ENCODE data around the gene UHRF1. TPM values are rescaled to one million over a fixed set of nuclear protein-coding genes. Genes with fewer than 3 reads are reported as not detected.

UHRF1 gene
- total and polyA plus RNA-seq, 2 of the 13 experiments (the other 11 are each of a cell fraction or from before 2014, with no cell fraction given) = 6.8 to 78.4 TPM

GRCh38 chr19:4972509-4973230, 63.4 kb downstream of the UHRF1 start (continued):
- TF ChIP-seq, protein P1, sequence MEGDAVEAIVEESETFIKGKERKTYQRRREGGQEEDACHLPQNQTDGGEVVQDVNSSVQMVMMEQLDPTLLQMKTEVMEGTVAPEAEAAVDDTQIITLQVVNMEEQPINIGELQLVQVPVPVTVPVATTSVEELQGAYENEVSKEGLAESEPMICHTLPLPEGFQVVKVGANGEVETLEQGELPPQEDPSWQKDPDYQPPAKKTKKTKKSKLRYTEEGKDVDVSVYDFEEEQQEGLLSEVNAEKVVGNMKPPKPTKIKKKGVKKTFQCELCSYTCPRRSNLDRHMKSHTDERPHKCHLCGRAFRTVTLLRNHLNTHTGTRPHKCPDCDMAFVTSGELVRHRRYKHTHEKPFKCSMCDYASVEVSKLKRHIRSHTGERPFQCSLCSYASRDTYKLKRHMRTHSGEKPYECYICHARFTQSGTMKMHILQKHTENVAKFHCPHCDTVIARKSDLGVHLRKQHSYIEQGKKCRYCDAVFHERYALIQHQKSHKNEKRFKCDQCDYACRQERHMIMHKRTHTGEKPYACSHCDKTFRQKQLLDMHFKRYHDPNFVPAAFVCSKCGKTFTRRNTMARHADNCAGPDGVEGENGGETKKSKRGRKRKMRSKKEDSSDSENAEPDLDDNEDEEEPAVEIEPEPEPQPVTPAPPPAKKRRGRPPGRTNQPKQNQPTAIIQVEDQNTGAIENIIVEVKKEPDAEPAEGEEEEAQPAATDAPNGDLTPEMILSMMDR (CRISPR knock-in tag; IDR thresholded peaks at IDR 0.05) = no peak
- TF ChIP-seq ZNF260 (CRISPR knock-in tag; IDR thresholded peaks at IDR 0.05; ENCODE audit: borderline replicate concordance, low read depth) (no peak), ZMYM4 (CRISPR knock-in tag; IDR thresholded peaks at IDR 0.05) (peak; percentile 12; the same call in 1 of the 2 replicates), ZNF282 (IDR thresholded peaks at IDR 0.05; ENCODE audit: partially characterized antibody) (no peak), ZNF367 (CRISPR knock-in tag; IDR thresholded peaks at IDR 0.05; ENCODE audit: borderline replicate concordance) (0 out of 2 replicates have a peak, but pooled peaks have one; percentile 60), GTF2F1 (IDR thresholded peaks at IDR 0.05; ENCODE audit: low read length) (no peak), PATZ1 (CRISPR knock-in tag; IDR thresholded peaks at IDR 0.05) (peak; percentile 46; the same call in 1 of the 2 replicates), NCOA1 (CRISPR knock-in tag; IDR thresholded peaks at IDR 0.05) (no peak), RARA (CRISPR knock-in tag; IDR thresholded peaks at IDR 0.05) (peak; percentile 60), TBX3 (IDR thresholded peaks at IDR 0.05; ENCODE audit: borderline replicate concordance) (no peak), ZMYM2 (CRISPR knock-in tag; IDR thresholded peaks at IDR 0.05) (no peak; the same call in 1 of the 2 replicates), ZNF20 (CRISPR knock-in tag; IDR thresholded peaks at IDR 0.05) (no peak), ZNF10 (CRISPR knock-in tag; IDR thresholded peaks at IDR 0.05; ENCODE audit: borderline replicate concordance, low read depth) (no peak), NBN (conservative IDR thresholded peaks at IDR 0.05) (no peak), SP2 (CRISPR knock-in tag; IDR thresholded peaks at IDR 0.05) (no peak), NFYB (CRISPR knock-in tag; IDR thresholded peaks at IDR 0.05) (no peak), DMAP1 (CRISPR knock-in tag; IDR thresholded peaks at IDR 0.05) (no peak)
- TF ChIP-seq, protein P2, sequence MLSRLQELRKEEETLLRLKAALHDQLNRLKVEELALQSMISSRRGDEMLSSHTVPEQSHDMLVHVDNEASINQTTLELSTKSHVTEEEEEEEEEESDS (CRISPR knock-in tag; IDR thresholded peaks at IDR 0.05; ENCODE audit: borderline replicate concordance) = no peak
- TF ChIP-seq, protein P3, sequence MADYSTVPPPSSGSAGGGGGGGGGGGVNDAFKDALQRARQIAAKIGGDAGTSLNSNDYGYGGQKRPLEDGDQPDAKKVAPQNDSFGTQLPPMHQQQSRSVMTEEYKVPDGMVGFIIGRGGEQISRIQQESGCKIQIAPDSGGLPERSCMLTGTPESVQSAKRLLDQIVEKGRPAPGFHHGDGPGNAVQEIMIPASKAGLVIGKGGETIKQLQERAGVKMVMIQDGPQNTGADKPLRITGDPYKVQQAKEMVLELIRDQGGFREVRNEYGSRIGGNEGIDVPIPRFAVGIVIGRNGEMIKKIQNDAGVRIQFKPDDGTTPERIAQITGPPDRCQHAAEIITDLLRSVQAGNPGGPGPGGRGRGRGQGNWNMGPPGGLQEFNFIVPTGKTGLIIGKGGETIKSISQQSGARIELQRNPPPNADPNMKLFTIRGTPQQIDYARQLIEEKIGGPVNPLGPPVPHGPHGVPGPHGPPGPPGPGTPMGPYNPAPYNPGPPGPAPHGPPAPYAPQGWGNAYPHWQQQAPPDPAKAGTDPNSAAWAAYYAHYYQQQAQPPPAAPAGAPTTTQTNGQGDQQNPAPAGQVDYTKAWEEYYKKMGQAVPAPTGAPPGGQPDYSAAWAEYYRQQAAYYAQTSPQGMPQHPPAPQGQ (CRISPR knock-in tag; IDR thresholded peaks at IDR 0.05; ENCODE audit: borderline replicate concordance) = no peak
- TF ChIP-seq, protein P4, sequence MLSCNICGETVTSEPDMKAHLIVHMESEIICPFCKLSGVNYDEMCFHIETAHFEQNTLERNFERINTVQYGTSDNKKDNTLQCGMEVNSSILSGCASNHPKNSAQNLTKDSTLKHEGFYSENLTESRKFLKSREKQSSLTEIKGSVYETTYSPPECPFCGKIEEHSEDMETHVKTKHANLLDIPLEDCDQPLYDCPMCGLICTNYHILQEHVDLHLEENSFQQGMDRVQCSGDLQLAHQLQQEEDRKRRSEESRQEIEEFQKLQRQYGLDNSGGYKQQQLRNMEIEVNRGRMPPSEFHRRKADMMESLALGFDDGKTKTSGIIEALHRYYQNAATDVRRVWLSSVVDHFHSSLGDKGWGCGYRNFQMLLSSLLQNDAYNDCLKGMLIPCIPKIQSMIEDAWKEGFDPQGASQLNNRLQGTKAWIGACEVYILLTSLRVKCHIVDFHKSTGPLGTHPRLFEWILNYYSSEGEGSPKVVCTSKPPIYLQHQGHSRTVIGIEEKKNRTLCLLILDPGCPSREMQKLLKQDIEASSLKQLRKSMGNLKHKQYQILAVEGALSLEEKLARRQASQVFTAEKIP (CRISPR knock-in tag; IDR thresholded peaks at IDR 0.05; ENCODE audit: borderline replicate concordance) = no peak
- TF ChIP-seq, protein P5, sequence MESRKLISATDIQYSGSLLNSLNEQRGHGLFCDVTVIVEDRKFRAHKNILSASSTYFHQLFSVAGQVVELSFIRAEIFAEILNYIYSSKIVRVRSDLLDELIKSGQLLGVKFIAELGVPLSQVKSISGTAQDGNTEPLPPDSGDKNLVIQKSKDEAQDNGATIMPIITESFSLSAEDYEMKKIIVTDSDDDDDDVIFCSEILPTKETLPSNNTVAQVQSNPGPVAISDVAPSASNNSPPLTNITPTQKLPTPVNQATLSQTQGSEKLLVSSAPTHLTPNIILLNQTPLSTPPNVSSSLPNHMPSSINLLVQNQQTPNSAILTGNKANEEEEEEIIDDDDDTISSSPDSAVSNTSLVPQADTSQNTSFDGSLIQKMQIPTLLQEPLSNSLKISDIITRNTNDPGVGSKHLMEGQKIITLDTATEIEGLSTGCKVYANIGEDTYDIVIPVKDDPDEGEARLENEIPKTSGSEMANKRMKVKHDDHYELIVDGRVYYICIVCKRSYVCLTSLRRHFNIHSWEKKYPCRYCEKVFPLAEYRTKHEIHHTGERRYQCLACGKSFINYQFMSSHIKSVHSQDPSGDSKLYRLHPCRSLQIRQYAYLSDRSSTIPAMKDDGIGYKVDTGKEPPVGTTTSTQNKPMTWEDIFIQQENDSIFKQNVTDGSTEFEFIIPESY (CRISPR knock-in tag; IDR thresholded peaks at IDR 0.05) = no peak
